Activated CD4-positive, alpha-beta T cell treated with anti-CD3 and anti-CD28 coated beads, Interleukin-2, amount 50 U/mL, for 24 hours (primary cell): ENCODE results near the gene LONP1.
"Not testable (repeated sequence)": the region's sequence is repeated elsewhere in the genome, so short reads cannot be mapped to it uniquely, and the experiment has no call there.

Experiments used
- DNase-seq, 2 donors: peaks; one replicate each; pipeline ENCODE4 v3.0.0-alpha.2; 2020; ENCODE audit warnings: low read depth in 1 of 2, low spot score in 1 of 2

The LONP1 gene

GRCh38 chr19:5694167-5694955, 25.6 kb downstream of the LONP1 start:
- DNase-seq, result no peak

GRCh38 chr19:5693195-5694166, 26.5 kb downstream of the LONP1 start:
- no peak for DNase-seq

- DNase-seq, result no peak
These were observed 27.2 kb downstream of the LONP1 start for GRCh38 chr19:5692723-5693194.

GRCh38 chr19:5691822-5692722, 27.9 kb downstream of the LONP1 start:
- DNase-seq, result peak in 1 of 2 donors; percentile 24

GRCh38 chr19:5690955-5691821, 28.8 kb downstream of the LONP1 start:
- peak in 1 of 2 donors; percentile 49 for DNase-seq

GRCh38 chr19:5690125-5690954, 29.6 kb downstream of the LONP1 start, which contains the start of gene RPL36:
RPL36 (plus strand) TSS chr19:5690295; CDS start chr19:5690508, 213 bp downstream.
- peak; percentile 99 to 100 for DNase-seq

GRCh38 chr19:5688262-5688881, 31.6 kb downstream of the LONP1 start:
- DNase-seq, result not testable (repeated sequence)

DNA sequence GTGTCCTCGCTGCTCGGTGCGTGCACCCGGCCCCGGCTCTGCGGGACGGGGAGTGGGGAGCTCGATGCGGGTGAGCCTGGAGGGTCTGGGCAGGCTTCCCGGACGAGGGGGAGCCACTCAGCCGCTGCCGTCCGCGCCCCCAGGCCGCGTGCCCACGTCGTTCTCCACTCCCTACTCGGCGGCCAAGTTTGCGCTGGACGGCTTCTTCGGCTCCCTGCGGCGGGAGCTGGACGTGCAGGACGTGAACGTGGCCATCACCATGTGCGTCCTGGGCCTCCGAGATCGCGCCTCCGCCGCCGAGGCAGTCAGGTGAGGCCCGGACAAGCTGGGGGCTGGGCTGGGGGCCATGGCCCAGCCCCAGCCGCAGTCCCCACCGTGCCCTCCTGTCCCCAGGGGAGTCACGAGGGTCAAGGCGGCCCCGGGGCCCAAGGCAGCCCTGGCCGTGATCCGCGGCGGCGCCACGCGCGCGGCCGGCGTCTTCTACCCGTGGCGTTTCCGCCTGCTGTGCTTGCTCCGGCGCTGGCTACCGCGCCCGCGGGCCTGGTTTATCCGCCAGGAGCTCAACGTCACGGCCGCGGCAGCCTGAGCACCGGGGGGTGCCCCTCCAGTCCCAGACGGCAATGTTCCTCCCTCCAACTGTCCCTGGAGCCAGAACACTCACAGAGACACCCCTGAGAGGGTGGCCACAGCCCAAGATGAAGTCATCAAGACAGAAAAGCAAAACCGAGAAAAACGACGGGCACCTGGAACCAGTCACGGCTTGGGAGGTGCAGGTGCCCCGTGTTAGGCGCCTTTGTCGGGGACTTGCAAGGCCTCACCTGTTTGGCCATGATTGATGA, 32.4 kb downstream of the LONP1 start:
- DNase-seq, result no peak

DNA sequence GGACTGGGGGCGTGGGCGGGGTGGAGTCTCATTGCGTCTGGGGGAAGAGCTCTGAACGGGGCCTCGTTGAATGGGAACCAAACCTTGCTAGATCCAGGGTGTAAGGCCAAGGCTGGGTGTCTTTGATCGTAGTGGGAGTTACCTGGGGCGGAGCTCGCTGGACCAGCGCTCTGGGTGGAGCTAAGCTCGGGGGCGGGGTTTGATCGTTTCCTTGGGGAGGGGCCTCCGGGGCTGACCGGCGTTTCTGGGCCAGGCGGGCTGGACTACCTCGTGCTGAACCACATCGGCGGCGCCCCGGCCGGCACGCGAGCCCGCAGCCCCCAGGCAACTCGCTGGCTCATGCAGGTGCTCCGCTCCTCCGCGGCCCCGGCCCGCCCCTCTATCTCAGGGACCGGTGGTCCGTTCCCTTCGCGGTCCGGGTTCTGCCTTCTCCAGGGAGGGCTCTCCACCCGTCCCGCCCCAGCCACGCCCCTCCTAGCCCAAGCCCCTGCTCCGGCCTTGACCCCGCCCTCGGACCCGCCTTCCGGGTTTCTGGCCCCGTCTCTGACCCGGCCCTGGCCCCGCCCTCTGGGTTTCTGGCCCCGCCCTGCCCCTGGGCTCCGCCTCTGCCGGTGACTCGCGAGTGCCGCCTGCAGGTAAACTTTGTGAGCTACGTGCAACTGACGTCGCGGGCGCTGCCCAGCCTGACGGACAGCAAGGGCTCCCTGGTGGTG, 33.1 kb downstream of the LONP1 start:
- DNase-seq, result peak; percentile 98 to 99

- DNase-seq, result no peak
These were observed 33.7 kb downstream of the LONP1 start for GRCh38 chr19:5686326-5686646.

DNA sequence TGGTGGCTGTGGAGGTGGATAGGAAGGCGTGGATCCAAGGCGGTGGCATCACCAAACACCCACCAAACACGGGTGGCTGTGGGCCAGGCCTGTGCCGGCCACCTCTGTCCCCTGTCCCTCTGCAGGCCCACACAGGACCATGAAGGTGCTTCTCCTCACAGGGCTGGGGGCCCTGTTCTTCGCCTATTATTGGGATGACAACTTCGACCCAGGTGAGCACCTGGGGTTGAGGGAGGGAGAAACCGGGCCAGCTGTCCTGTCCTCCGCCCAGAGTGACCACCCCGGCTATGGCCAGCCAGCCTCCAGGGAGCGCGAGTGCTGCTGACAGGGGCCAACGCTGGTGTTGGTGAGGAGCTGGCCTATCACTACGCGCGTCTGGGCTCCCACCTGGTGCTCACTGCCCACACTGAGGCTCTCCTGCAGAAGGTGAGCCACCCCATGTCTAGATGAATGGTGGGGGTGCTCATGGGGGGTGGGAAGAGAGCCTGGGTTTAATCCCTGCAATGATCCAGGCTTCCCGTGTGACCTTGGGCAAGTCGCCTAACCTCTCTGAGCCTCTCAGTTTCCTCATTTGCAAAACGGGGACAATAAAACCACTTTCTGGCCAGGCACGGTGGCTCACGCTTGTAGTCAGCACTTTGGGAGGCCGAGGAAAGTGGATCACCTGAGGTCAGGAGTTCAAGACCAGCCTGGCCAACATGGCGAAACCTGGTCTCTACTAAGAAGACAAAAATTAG, 35.1 kb downstream of the LONP1 start:
- DNase-seq, result no peak

GRCh38 chr19:5683177-5683886, 36.6 kb downstream of the LONP1 start:
- no peak for DNase-seq

DNA sequence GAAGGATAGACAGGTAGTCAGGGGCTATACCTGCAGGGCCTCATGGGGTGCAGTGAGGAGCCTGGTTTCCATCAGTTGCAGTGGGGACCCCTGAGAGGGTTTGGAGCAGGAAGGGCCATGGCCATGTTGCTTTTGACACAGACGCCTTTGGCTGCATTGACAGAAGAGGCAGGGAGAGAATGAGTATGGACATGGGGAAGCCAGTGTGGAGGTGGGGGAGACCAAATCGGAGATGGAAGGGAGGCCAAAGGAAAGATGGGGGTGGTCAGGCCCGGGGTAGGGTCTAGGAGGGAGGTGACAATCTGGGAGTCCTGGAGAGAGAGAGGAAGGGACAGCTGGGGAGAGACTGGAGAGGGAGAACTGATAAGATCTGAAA, 37.9 kb downstream of the LONP1 start:
- DNase-seq, result no peak

DNA sequence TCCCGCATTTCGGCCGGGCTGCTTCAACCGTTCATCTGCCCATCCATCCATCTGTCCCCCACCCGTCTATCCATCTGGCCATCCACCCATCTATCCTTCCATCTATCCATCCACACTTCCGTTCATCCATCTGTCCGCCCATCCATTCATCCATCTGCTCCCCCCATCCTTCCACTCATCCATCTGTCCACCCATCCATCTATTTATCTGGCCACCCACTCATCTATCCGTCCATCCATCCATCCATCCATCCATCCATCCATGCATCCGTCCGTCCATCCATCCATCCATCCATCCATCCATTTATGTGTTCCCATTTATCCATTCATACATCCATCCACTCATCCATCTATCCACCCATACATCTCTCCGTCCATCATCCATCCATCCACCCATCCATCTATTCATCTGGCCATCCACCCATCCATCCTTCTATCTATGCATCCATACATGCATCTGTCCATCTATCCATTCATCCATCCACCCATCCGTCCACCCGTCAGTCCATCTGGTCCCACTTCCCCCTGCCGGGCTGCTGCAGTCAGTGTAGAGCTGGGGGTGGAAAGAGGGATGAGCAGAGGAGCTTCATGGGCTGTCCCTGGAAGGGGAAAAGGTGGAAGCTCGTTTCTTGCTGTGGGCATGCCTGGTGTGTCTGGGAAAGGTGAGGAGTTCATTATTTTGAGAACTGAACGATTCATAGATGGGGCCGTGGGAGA, 38.4 kb downstream of the LONP1 start:
- DNase-seq, result no peak
